Astrocyte of the spinal cord (primary cell): ENCODE measurements around the gene OLFML3.

Experiments
- DNase-seq: peaks from one replicate; pipeline ENCODE4 v3.0.0; 2011; ENCODE audit warnings: low read depth, low spot score
- H3K4me3 ChIP-seq: 2 replicates; pipeline ENCODE4 v1.5.1; 2011; ENCODE audit warnings: low read depth, mild to moderate bottlenecking, low read length, moderate library complexity
- in situ Hi-C: cut with HindIII; loops from 2 replicates; pipeline ENCODE4 v1.10.0; 2017; ENCODE audit warnings: low sequenced_read_pairs
- TF ChIP-seq, protein P1 (sequence below): IDR thresholded peaks from 2 replicates; pipeline ENCODE4 v1.5.1; 2012; ENCODE audit warnings: low read depth, mild to moderate bottlenecking, low read length, inconsistent platforms

Gene OLFML3

GRCh38 chr1:113935176-113935575, 44.1 kb upstream of the OLFML3 start:
- TF ChIP-seq, protein P1, sequence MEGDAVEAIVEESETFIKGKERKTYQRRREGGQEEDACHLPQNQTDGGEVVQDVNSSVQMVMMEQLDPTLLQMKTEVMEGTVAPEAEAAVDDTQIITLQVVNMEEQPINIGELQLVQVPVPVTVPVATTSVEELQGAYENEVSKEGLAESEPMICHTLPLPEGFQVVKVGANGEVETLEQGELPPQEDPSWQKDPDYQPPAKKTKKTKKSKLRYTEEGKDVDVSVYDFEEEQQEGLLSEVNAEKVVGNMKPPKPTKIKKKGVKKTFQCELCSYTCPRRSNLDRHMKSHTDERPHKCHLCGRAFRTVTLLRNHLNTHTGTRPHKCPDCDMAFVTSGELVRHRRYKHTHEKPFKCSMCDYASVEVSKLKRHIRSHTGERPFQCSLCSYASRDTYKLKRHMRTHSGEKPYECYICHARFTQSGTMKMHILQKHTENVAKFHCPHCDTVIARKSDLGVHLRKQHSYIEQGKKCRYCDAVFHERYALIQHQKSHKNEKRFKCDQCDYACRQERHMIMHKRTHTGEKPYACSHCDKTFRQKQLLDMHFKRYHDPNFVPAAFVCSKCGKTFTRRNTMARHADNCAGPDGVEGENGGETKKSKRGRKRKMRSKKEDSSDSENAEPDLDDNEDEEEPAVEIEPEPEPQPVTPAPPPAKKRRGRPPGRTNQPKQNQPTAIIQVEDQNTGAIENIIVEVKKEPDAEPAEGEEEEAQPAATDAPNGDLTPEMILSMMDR: no peak
- in situ Hi-C loops: no loop called here
- H3K4me3 ChIP-seq: no peak overlapping the region
- no peak for DNase-seq

DNA sequence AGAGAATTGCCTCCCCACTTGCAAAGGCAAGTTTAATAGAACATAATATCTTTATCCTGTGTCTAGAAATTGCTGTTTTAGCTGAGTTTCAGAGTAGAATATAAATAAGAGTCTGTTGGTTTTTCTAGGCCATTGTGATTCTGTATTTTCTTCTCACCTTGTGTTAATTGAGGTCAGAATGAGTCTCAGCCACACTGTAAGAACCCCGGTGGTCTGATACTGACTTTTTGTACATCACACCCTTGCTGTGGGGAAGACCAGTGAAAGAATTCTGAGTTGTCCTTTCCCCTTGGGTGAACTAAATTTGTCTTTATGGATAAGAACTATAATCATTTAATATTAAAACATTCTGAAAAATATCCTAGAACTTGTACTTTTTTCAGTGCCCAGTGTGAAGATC, 43.3 kb upstream of the OLFML3 start:
- in situ Hi-C loops: no loop called here
- H3K4me3 ChIP-seq: no peak overlapping the region

DNA sequence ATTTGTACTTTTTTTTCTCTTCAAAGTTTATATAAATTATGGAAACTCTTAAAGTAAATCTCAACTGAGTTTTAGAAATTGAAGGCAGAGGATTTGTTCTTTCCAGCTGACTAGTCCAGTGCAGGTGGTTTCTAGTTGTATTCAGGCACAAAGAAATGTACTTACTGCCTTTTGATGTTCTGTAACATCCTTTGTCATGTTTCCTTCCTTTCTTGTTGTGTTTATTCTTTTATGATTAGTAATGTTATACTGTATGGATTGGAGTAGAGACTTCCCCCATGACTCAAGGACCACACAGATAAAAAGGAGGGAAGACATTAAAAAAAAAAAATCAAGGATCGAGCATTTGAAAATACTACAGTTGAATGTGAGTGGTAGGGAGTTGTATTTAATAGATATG, 42.1 kb upstream of the OLFML3 start:
- TF ChIP-seq, protein P1: no peak
- no peak overlapping the region for H3K4me3 ChIP-seq
- in situ Hi-C loops: no loop called here
- no peak for DNase-seq

More for the DNA sequence above, 43.3 kb upstream of the OLFML3 start:
- no peak for DNase-seq
- TF ChIP-seq, protein P1: no peak

DNA sequence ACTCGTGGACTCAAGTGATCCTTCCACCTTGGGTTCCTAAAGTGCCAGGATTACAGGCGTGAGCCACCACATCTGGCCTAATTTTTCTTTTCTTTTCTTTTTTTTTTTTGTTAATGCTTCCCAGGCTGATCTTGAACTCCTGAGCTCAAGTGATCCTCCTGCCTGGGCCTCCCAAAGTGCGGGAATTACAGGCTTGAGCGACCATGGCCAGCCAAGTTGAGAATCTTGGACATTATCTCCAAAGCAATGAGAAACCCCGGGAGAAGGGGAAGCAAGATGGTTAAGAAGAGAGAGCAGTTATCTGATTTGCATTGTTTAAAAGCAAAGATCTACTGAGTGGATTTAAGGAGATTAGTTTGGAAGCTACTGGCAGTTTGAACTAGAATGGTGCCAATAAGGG, 41.1 kb upstream of the OLFML3 start:
- TF ChIP-seq, protein P1: no peak
- DNase-seq: no peak
- in situ Hi-C loops: no loop called here
- H3K4me3 ChIP-seq: no peak overlapping the region

DNA sequence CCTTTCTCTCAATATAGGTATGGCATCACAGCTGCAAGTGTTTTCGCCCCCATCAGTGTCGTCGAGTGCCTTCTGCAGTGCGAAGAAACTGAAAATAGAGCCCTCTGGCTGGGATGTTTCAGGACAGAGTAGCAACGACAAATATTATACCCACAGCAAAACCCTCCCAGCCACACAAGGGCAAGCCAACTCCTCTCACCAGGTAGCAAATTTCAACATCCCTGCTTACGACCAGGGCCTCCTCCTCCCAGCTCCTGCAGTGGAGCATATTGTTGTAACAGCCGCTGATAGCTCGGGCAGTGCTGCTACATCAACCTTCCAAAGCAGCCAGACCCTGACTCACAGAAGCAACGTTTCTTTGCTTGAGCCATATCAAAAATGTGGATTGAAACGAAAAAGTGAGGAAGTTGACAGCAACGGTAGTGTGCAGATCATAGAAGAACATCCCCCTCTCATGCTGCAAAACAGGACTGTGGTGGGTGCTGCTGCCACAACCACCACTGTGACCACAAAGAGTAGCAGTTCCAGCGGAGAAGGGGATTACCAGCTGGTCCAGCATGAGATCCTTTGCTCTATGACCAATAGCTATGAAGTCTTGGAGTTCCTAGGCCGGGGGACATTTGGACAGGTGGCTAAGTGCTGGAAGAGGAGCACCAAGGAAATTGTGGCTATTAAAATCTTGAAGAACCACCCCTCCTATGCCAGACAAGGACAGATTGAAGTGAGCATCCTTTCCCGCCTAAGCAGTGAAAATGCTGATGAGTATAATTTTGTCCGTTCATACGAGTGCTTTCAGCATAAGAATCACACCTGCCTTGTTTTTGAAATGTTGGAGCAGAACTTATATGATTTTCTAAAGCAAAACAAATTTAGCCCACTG, 38.7 kb upstream of the OLFML3 start:
- DNase-seq: no peak
- TF ChIP-seq, protein P1: no peak
- H3K4me3 ChIP-seq: no peak overlapping the region
- in situ Hi-C loops: no loop called here

DNA sequence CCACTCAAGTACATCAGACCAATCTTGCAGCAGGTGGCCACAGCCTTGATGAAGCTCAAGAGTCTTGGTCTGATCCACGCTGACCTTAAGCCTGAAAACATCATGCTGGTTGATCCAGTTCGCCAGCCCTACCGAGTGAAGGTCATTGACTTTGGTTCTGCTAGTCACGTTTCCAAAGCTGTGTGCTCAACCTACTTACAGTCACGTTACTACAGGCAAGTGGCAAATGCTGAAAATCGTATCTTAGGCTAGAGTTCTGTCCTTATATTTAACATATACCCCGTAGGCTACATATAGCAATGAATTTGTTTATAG, 38.1 kb upstream of the OLFML3 start:
- DNase-seq: no peak
- in situ Hi-C loops: no loop called here
- no peak overlapping the region for H3K4me3 ChIP-seq
- TF ChIP-seq, protein P1: no peak
